HG03039 (cell line): Measurements from ENCODE around the gene PPP2R5A.

Experiments
- ATAC-seq: cut with Tn5 transposase; IDR thresholded peaks from one replicate; pipeline ENCODE4 v1.9.1; 2021; ENCODE audit warnings: mild to moderate bottlenecking, moderate library complexity; ENCODE audit not compliant: unreplicated experiment

The PPP2R5A gene

GRCh38 chr1:212401838-212402582, 116.8 kb downstream of the PPP2R5A start:
- ATAC-seq: no peak

DNA sequence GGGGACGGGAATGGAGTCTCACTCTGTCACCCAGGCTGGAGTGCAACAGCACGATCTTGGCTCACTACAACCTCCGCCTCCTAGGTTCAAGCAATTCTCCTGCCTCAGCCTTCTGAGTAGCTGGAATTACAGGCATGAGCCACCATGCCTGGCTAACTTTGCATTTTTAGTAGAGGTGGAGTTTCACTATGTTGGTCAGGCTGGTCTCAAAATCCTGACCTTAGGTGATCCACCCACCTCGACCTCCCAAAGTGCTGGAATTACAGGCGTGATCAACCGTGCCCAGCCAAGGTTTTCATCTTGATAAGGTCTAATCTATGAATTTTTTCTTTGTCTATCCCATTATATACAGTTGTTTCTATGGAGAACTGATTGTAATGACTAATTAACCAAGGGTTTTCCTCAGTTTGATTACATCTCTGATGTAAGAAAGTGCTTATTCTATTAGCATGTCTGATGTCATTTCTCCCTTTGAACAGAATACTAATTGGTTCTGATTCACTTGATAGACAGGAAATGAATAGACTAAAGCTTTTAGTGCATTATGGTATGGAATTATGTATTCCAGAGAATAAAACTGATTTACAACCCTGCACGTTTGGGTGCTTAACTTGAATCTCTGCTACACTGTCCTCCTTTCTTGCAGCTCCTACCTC, 117.6 kb downstream of the PPP2R5A start:
- ATAC-seq: no peak

GRCh38 chr1:212410231-212410820, 125.1 kb downstream of the PPP2R5A start:
- no peak for ATAC-seq
